Activated B cell treated with CpG ODN at 0.5 μM for 24 hours (primary cell): ENCODE data around the gene EPB41L3. TPM values are rescaled to one million over a fixed set of nuclear protein-coding genes. Genes with fewer than 3 reads are reported as not detected.

Source experiments
- ATAC-seq: fragments of 200-7000 bp; cut with Tn5 transposase; one replicate; pipeline ENCODE4 v1.10.0; 2021; ENCODE audit warnings: low read depth, mild to moderate bottlenecking, moderate library complexity
- CTCF ChIA-PET: fragments of 350-600 bp; sonication (Branson Sonifier 250); formaldehyde crosslinking; loops from one replicate; lab custom pipeline; 2021; ENCODE audit warnings: antibody characterized with exemption; lab: Charles Lee
- POLR2A ChIA-PET: fragments of 350-600 bp; sonication (Branson Sonifier 250); formaldehyde crosslinking; loops from one replicate; lab custom pipeline; 2021; ENCODE audit warnings: antibody characterized with exemption; lab: Charles Lee
- DNase-seq: peaks from one replicate; pipeline ENCODE4 v3.0.0; 2022
- H3K27ac Mint-ChIP-seq: one replicate; pipeline ENCODE4 v1.8.0; 2020; ENCODE audit warnings: mixed read lengths
- H3K27me3 Mint-ChIP-seq: one replicate; pipeline ENCODE4 v1.8.0; 2021; ENCODE audit warnings: mixed read lengths
- H3K36me3 Mint-ChIP-seq: one replicate; pipeline ENCODE4 v1.8.0; 2021; ENCODE audit warnings: low read depth, mixed read lengths
- H3K4me1 Mint-ChIP-seq: one replicate; pipeline ENCODE4 v1.8.0; 2021; ENCODE audit warnings: mixed read lengths
- H3K4me3 Mint-ChIP-seq: one replicate; pipeline ENCODE4 v1.8.0; 2020; ENCODE audit warnings: mild to moderate bottlenecking, mixed read lengths
- H3K9me3 Mint-ChIP-seq: one replicate; pipeline ENCODE4 v1.8.0; 2020; ENCODE audit warnings: mixed read lengths
- intact Hi-C: fragments of 100-400 bp; cut with micrococcal nuclease; formaldehyde crosslinking; loops from one replicate; pipeline ENCODE4 v1.15.1; 2024
- total RNA-seq: library from RNA; stranded (reverse); gene quantifications from 2 replicates; pipeline ENCODE4 v1.2.3, GENCODE V29; 2022
- TF ChIP-seq, protein P1 (sequence below): fragments of 200-600 bp; IDR thresholded peaks from one replicate; pipeline ENCODE4 v1.8.0; 2022; ENCODE audit warnings: antibody characterized with exemption, mild to moderate bottlenecking

EPB41L3 gene
- total RNA-seq, 1 donor from 2014 or later = 0.73 TPM

DNA sequence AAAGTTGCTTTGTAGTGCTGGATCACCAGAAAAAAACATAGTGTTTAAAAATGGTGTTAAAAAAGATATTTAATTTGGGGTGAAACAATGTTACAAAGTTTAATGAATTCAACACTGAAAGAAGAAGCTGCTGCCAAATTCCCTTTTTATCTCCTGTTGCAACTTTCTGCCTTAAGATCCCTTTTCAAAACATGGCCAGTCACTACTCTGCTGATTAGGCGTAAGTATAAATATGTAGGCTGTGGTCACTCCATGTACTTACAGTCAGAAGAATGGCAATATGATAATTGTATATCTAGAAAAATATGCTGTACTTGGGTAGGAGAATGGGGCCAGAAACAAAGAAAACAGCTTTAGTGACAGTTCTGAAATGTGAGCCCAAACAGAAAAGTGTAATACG is 124.8 kb downstream of the EPB41L3 start:
- H3K27me3 Mint-ChIP-seq = peaks cover 16% of the 10 kb centered on the region
- H3K4me1 Mint-ChIP-seq = no peaks in the 10 kb centered on the region
- intact Hi-C loops = no loop called here
- ChIA-PET POLR2A (no interaction called here), CTCF (no interaction called here)
- ATAC-seq (no peak), DNase-seq (no peak)
- TF ChIP-seq, protein P1, sequence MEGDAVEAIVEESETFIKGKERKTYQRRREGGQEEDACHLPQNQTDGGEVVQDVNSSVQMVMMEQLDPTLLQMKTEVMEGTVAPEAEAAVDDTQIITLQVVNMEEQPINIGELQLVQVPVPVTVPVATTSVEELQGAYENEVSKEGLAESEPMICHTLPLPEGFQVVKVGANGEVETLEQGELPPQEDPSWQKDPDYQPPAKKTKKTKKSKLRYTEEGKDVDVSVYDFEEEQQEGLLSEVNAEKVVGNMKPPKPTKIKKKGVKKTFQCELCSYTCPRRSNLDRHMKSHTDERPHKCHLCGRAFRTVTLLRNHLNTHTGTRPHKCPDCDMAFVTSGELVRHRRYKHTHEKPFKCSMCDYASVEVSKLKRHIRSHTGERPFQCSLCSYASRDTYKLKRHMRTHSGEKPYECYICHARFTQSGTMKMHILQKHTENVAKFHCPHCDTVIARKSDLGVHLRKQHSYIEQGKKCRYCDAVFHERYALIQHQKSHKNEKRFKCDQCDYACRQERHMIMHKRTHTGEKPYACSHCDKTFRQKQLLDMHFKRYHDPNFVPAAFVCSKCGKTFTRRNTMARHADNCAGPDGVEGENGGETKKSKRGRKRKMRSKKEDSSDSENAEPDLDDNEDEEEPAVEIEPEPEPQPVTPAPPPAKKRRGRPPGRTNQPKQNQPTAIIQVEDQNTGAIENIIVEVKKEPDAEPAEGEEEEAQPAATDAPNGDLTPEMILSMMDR = no peak
- H3K36me3 Mint-ChIP-seq = no peaks in the 10 kb centered on the region
- no peak overlapping the region for H3K27ac Mint-ChIP-seq
- H3K9me3 Mint-ChIP-seq = no peaks in the 10 kb centered on the region
- H3K4me3 Mint-ChIP-seq = no peak overlapping the region

DNA sequence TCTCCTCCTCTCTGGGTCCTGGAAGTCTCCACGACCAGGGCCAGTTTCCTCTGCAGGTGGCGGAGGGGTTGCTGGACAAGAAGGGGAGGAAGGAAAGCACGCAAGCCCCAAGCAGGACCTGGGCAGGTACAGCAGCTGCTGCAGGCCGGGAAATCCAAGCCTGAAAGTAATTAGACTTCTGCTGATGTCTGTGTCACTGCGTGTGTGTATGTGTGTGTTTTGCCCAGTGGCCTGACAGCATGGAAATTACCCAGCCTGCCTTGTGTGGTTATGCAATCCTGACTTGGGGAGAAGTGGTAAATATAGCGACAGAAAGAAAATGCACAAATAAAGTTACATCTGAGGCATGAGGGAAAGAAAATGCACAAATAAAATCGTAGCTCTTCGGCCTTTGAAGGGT is 126.5 kb downstream of the EPB41L3 start:
- intact Hi-C loops = no loop called here
- ChIA-PET POLR2A (no interaction called here), CTCF (no interaction called here)
- no peak for DNase-seq
- no peak for ATAC-seq
- H3K4me3 Mint-ChIP-seq = no peak overlapping the region
- no peak overlapping the region for H3K27ac Mint-ChIP-seq
- peaks cover 13% of the 10 kb centered on the region for H3K27me3 Mint-ChIP-seq
- TF ChIP-seq, protein P1 = no peak
- no peaks in the 10 kb centered on the region for H3K4me1 Mint-ChIP-seq
- H3K9me3 Mint-ChIP-seq = no peaks in the 10 kb centered on the region
- H3K36me3 Mint-ChIP-seq = no peaks in the 10 kb centered on the region

DNA sequence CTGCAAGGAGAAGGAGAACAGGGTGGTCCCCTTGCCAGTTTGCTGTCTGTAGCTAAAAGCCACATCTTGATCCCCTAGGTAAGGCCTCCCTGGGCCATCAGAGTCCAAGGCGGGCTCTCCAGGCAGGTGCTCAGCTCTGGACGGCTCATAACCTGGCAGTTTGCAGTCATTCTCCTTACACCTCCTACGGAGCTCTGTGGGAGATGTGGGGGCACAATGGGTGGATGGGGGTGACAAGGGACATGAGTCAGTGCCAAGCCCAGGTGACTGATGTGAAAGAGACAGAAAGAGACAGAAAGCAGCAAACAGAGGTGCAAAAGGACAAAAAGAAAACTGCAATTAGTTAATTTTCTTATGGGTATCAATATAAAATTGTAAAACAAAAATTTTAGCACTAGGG is 127.7 kb downstream of the EPB41L3 start:
- TF ChIP-seq, protein P1 = no peak
- intact Hi-C loops = no loop called here
- H3K9me3 Mint-ChIP-seq = no peaks in the 10 kb centered on the region
- ATAC-seq (no peak), DNase-seq (no peak)
- ChIA-PET CTCF (no interaction called here), POLR2A (no interaction called here)
- H3K4me1 Mint-ChIP-seq = no peaks in the 10 kb centered on the region
- H3K4me3 Mint-ChIP-seq = no peak overlapping the region
- no peak overlapping the region for H3K27ac Mint-ChIP-seq
- no peaks in the 10 kb centered on the region for H3K36me3 Mint-ChIP-seq
- H3K27me3 Mint-ChIP-seq = peaks cover 13% of the 10 kb centered on the region

DNA sequence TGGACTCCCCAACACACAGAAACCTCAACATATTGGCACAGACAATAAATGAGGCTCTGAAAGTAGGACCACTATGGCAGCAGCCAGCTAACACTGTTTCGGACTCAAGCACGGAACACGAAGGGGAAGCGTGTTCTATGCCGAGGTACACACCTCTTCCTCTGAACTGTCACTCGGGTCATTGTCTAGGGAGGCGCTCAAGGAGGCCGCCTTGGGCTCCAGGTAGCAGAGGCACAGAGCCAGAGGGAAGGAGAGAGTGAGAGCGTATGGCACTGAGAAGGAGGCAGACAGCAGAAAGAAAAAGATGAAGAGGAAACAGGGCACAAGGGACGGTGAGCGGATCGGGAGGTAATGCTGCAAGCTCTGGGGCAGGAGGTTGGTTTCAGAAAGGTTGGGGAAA is 128.1 kb downstream of the EPB41L3 start:
- no peak for ATAC-seq
- Mint-ChIP-seq H3K4me3 (no peak overlapping the region), H3K27me3 (peaks cover 13% of the 10 kb centered on the region), H3K27ac (no peak overlapping the region), H3K4me1 (no peaks in the 10 kb centered on the region), H3K36me3 (no peaks in the 10 kb centered on the region), H3K9me3 (no peaks in the 10 kb centered on the region)
- TF ChIP-seq, protein P1 = no peak
- ChIA-PET CTCF (no interaction called here), POLR2A (no interaction called here)
- DNase-seq = no peak
- intact Hi-C loops = no loop called here

DNA sequence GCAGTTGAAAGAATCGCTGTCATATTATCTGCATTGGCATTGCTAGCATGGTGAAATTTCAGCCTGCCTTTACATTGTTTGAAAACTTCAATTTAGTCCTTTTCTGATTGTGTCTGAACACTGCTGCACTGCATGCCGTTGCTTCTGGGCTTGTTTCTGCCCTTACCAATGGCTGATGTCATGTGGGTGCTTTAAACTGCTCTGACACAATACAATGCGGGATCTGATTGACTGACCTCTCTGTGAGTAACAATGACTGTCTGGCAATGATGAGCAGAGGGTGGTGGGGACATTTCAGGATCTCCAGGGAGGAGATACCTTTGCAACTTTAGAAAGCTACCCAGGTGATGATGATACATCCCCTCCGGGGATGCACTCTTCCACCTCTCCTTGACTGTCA is 128.8 kb downstream of the EPB41L3 start:
- DNase-seq (no peak), ATAC-seq (no peak)
- Mint-ChIP-seq H3K36me3 (no peaks in the 10 kb centered on the region), H3K27ac (no peak overlapping the region), H3K27me3 (peaks cover 15% of the 10 kb centered on the region), H3K4me1 (no peaks in the 10 kb centered on the region), H3K4me3 (no peak overlapping the region), H3K9me3 (no peaks in the 10 kb centered on the region)
- TF ChIP-seq, protein P1 = no peak
- CTCF ChIA-PET = no interaction called here
- POLR2A ChIA-PET = no interaction called here
- intact Hi-C loops = no loop called here
